HCT116 (cell line): Measurements from ENCODE around the gene POR. TPM values are rescaled to one million over a fixed set of nuclear protein-coding genes. Genes with fewer than 3 reads are reported as not detected.

Source experiments
- ATAC-seq: fragments of 200-7000 bp; cut with Tn5 transposase; 2 replicates; pipeline ENCODE4 v1.9.1; 2020; ENCODE audit warnings: mild to moderate bottlenecking, moderate library complexity
- BruUV-seq: library from RNA; stranded (reverse); fragments of 400-500 nt; replicated peaks from 2 replicates; lab custom pipeline; 2021; lab: Mats Ljungman, UMichigan
- CTCF ChIA-PET: fragments of 300-600 bp; sonication (Branson Sonifier 250); formaldehyde crosslinking; loops from one replicate; lab custom pipeline; 2021; ENCODE audit warnings: antibody characterized with exemption; lab: Charles Lee
- POLR2A ChIA-PET: fragments of 300-600, 350-600 bp; sonication (Branson Sonifier 250); formaldehyde crosslinking; loops from one replicate; lab custom pipeline; 2021; ENCODE audit warnings: antibody characterized with exemption; lab: Charles Lee
- RAD21 ChIA-PET, 2 experiments: fragments of 300-600 bp; sonication (Branson Sonifier 250); formaldehyde crosslinking; loops; one replicate each; lab custom pipeline; 2023; ENCODE audit warnings: low total read pairs in 2 of 2; ENCODE audit not compliant: uncharacterized antibody in 2 of 2, unreplicated experiment in 2 of 2, low non-redundant PET in 1 of 2; lab: Charles Lee
- DNase-seq: peaks from one replicate; pipeline ENCODE4 v3.0.0-alpha.2; 2010; ENCODE audit warnings: low read depth, low spot score
- H2AFZ ChIP-seq: fragments of 200-600 bp; shearing (Covaris generic), sonication (generic); 2 replicates; pipeline ENCODE4 v1.6.1; 2017; ENCODE audit warnings: low read depth, mixed run types, mixed read lengths, antibody characterized with exemption, low read length; ENCODE audit not compliant: poor library complexity, severe bottlenecking
- H3K27ac ChIP-seq: 2 replicates; pipeline ENCODE4 v1.5.1; 2012; ENCODE audit warnings: low read depth, low read length
- H3K27me3 ChIP-seq: fragments of 200-600 bp; sonication (generic); 2 replicates; pipeline ENCODE4 v1.6.1; 2016; ENCODE audit warnings: mixed run types, low read length, mixed read lengths; ENCODE audit not compliant: insufficient read depth
- H3K36me3 ChIP-seq, 2 experiments: fragments of 200-500 bp in 1 of 2; fragments of 200-600 bp in 1 of 2; sonication (Bioruptor generic) in 1 of 2; sonication (generic) in 1 of 2; 2 replicates each; pipeline versions ENCODE4 v1.5.1 to v1.6.1; 2014 to 2016; ENCODE audit warnings: low read length in 2 of 2, inconsistent platforms in 1 of 2, mixed read lengths in 1 of 2, mixed run types in 1 of 2; ENCODE audit not compliant: insufficient read depth in 2 of 2, control insufficient read depth in 1 of 2
- H3K4me1 ChIP-seq, 2 experiments: fragments of 200-600 bp in 1 of 2; sonication (generic) in 1 of 2; 2 replicates each; pipeline versions ENCODE4 v1.5.1 to v1.6.1; 2012 to 2017; ENCODE audit warnings: low read length in 2 of 2, inconsistent platforms in 1 of 2, mild to moderate bottlenecking in 1 of 2, mixed read lengths in 1 of 2, mixed run types in 1 of 2, moderate library complexity in 1 of 2; ENCODE audit not compliant: insufficient read depth in 2 of 2, control insufficient read depth in 1 of 2
- H3K4me2 ChIP-seq: fragments of 200-600 bp; sonication (generic); 2 replicates; pipeline ENCODE4 v1.6.1; 2017; ENCODE audit warnings: mixed run types, low read length, mixed read lengths
- H3K4me3 ChIP-seq, 2 experiments: fragments of 200-600 bp in 1 of 2; sonication (generic) in 1 of 2; replicated peaks in 1 of 2; 2 replicates each; pipeline ENCODE4 v1.5.1; 2011 to 2016; ENCODE audit warnings: low read length in 2 of 2, control low read depth in 1 of 2, low read depth in 1 of 2, mild to moderate bottlenecking in 1 of 2, mixed read lengths in 1 of 2, mixed run types in 1 of 2
- H3K79me2 ChIP-seq: fragments of 200-600 bp; sonication (generic); 2 replicates; pipeline ENCODE4 v1.6.1; 2017; ENCODE audit warnings: mild to moderate bottlenecking, mixed run types, low read length, moderate library complexity, mixed read lengths; ENCODE audit not compliant: insufficient read depth
- H3K9ac ChIP-seq: fragments of 200-600 bp; sonication (generic); 2 replicates; pipeline ENCODE4 v1.6.1; 2016; ENCODE audit warnings: low read length, mixed read lengths
- H3K9me2 ChIP-seq: fragments of 200-600 bp; sonication (generic), shearing (Covaris generic); 2 replicates; pipeline ENCODE4 v1.6.1; 2017; ENCODE audit warnings: mixed run types, mild to moderate bottlenecking, moderate library complexity; ENCODE audit not compliant: insufficient read depth
- H3K9me3 ChIP-seq, 2 experiments: fragments of 200-500 bp in 1 of 2; fragments of 200-600 bp in 1 of 2; sonication (Bioruptor generic) in 1 of 2; sonication (generic) in 1 of 2; 2 replicates each; pipeline ENCODE4 v1.6.1; 2014 to 2017; ENCODE audit warnings: low read length in 2 of 2, mixed read lengths in 2 of 2, inconsistent platforms in 1 of 2, low read depth in 1 of 2, mild to moderate bottlenecking in 1 of 2, mixed run types in 1 of 2, moderate library complexity in 1 of 2; ENCODE audit not compliant: control insufficient read depth in 1 of 2, insufficient read depth in 1 of 2
- H4K20me1 ChIP-seq: fragments of 200-600 bp; sonication (generic), shearing (Covaris generic); 2 replicates; pipeline ENCODE4 v1.6.1; 2017; ENCODE audit warnings: mixed run types, mild to moderate bottlenecking, moderate library complexity; ENCODE audit not compliant: insufficient read depth
- CEBPB ChIP-seq: IDR thresholded peaks from 2 replicates; pipeline ENCODE4 v1.6.1; 2012; ENCODE audit warnings: low read depth
- POLR2A ChIP-seq: IDR thresholded peaks from 2 replicates; pipeline ENCODE4 v1.7.0; 2011; ENCODE audit warnings: borderline replicate concordance; ENCODE audit not compliant: insufficient read depth, insufficient read length; ENCODE audit errors: extremely low read depth
- SRF ChIP-seq: IDR thresholded peaks from 2 replicates; pipeline ENCODE4 v1.6.1; 2012; ENCODE audit warnings: low read depth
- TCF7L2 ChIP-seq: IDR thresholded peaks from 2 replicates; pipeline ENCODE4 v1.7.0; 2011; ENCODE audit warnings: borderline replicate concordance, inconsistent platforms; ENCODE audit not compliant: insufficient read depth, insufficient read length; ENCODE audit errors: extremely low read depth
- intact Hi-C: fragments of 100-400 bp; cut with micrococcal nuclease; formaldehyde crosslinking; loops from 2 replicates; pipeline ENCODE4 v1.10.0; 2022
- total RNA-seq: library from RNA; stranded (reverse); gene quantifications from one replicate; pipeline ENCODE4 v1.2.1, GENCODE V29; 2021; ENCODE audit not compliant: unreplicated experiment

The POR gene
- total RNA-seq, 1 experiment from 2014 or later = 120 TPM

DNA sequence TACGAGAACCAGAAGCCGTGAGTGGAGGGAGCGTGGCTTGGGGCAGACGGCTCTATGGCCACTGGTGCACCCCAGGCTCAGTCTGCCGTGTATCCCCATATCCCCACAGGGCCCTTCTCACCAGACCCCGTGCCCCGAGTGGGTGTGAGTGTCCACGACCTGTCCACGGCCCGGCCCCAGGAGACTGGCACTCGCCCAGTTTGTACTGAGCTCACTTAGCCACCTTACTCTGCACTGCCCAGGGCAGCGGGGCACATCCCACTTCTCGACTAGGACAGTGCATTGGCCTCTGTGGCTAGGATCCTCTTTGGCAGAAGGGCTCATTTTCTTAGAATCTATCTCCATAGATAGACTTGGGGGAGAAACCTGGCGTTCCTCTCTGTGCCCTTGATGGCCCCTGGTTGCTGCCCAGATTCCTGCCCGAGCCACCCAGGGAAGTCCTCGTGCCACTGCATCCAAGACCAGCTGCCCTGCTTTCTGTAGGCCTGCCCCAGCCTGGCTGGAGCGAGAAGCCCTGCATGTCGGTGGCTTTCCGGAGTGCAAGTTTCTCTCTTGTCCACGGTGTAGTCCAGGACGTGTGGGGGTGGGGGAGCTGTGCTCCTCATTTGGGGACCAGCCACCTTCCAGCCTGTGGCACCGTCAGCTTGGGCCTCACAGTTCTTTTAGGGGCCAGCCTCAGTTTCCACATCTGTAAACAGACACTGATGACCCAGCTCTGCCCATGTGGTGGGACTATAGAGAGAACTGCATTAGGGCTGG is 67.5 kb downstream of the POR start:
- H3K4me2 ChIP-seq = peak overlapping the region; percentile 33; the same call in 1 of the 2 replicates
- ChIA-PET CTCF (no interaction called here), POLR2A (no interaction called here), RAD21 (no interaction called here)
- no peaks in the 10 kb centered on the region for H3K9me2 ChIP-seq
- H3K4me3 ChIP-seq = no peak overlapping the region
- no peak overlapping the region for H3K9ac ChIP-seq
- no peak overlapping the region for H2AFZ ChIP-seq
- H3K27ac ChIP-seq = no peak overlapping the region
- BruUV-seq = no TSS peak
- peaks cover 0 to 14% of the 10 kb centered on the region in 2 experiments; a peak in 2 of 4 replicates for H3K36me3 ChIP-seq
- H3K27me3 ChIP-seq = no peaks in the 10 kb centered on the region
- H4K20me1 ChIP-seq = no peaks in the 10 kb centered on the region
- ATAC-seq (peak; percentile 16; the same call in 1 of the 2 replicates), DNase-seq (no peak)
- H3K79me2 ChIP-seq = no peaks in the 10 kb centered on the region
- H3K4me1 ChIP-seq = peaks cover 0 to 13% of the 10 kb centered on the region in 2 experiments; a peak in 3 of 4 replicates
- intact Hi-C loops = no loop called here
- H3K9me3 ChIP-seq = no peaks in the 10 kb centered on the region
- no peak for TF ChIP-seq POLR2A
- no peak for TF ChIP-seq SRF

DNA sequence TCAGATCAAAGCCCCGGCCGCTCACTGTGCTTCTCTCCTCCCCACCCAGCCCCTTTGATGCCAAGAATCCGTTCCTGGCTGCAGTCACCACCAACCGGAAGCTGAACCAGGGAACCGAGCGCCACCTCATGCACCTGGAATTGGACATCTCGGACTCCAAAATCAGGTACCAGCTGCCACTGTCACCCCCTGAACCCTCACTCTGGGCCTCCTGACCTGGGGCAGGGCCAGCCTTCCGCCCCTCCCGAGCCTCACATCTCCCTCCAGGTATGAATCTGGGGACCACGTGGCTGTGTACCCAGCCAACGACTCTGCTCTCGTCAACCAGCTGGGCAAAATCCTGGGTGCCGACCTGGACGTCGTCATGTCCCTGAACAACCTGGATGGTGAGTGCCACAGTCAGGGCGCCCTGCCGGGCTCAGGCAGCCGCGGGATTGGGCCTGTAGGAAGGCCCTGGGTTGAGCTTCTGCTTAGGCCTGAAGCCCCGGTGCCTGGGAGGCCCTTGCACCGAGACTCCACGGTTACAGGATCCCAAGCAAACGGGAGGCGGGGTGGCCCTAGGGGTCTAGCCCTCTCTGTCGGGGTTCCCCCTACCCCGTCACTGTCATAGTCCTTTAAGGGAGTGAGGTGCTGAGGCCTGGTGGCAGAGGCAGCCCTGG is 68.6 kb downstream of the POR start:
- no peak for ATAC-seq

More for the DNA sequence above, 68.6 kb downstream of the POR start:
- no peaks in the 10 kb centered on the region for H3K9me3 ChIP-seq
- CTCF ChIA-PET = no interaction called here
- H3K9ac ChIP-seq = no peak overlapping the region
- no peak overlapping the region for H2AFZ ChIP-seq
- peaks cover 0 to 13% of the 10 kb centered on the region in 2 experiments; a peak in 3 of 4 replicates for H3K4me1 ChIP-seq
- intact Hi-C loops = no loop called here
- peaks cover 0 to 14% of the 10 kb centered on the region in 2 experiments; a peak in 2 of 4 replicates for H3K36me3 ChIP-seq
- DNase-seq = no peak
- TF ChIP-seq TCF7L2 (peak; percentile 46), CEBPB (no peak)
- POLR2A ChIA-PET = no interaction called here
- no peaks in the 10 kb centered on the region for H4K20me1 ChIP-seq
- RAD21 ChIA-PET = no interaction called here
- no peaks in the 10 kb centered on the region for H3K79me2 ChIP-seq
- no peaks in the 10 kb centered on the region for H3K9me2 ChIP-seq
- no peak overlapping the region for H3K4me3 ChIP-seq
- no peak overlapping the region for H3K27ac ChIP-seq
- H3K4me2 ChIP-seq = no peak overlapping the region
- no peaks in the 10 kb centered on the region for H3K27me3 ChIP-seq
- no TSS peak for BruUV-seq
